ENCODE data around the gene CD48.
"Not testable (repeated sequence)": the region's sequence is repeated elsewhere in the genome, so short reads cannot be mapped to it uniquely, and the experiment has no call there.

Gene CD48

GRCh38 chr1:160712525-160713080, 981 bp upstream of the CD48 start:
- DNase-seq = not testable (repeated sequence)

- no peak for DNase-seq
Observed at GRCh38 chr1:160711276-160711601, 383 bp downstream of the CD48 start.

- no peak for DNase-seq
Observed at GRCh38 chr1:160710517-160711252, 937 bp downstream of the CD48 start.

GRCh38 chr1:160709715-160710114, 1.9 kb downstream of the CD48 start:
- DNase-seq = no peak

GRCh38 chr1:160708801-160709200, 2.8 kb downstream of the CD48 start:
- no peak for DNase-seq

GRCh38 chr1:160708118-160708517, 3.5 kb downstream of the CD48 start:
- no peak for DNase-seq

GRCh38 chr1:160707236-160708064, 4.2 kb downstream of the CD48 start:
- no peak for DNase-seq

GRCh38 chr1:160706526-160707235, 4.9 kb downstream of the CD48 start:
- DNase-seq = no peak

GRCh38 chr1:160705742-160706141, 5.9 kb downstream of the CD48 start:
- DNase-seq = no peak

GRCh38 chr1:160705212-160705621, 6.4 kb downstream of the CD48 start:
- not testable (repeated sequence) for DNase-seq

- no peak for DNase-seq
Observed at GRCh38 chr1:160704250-160704649, 7.4 kb downstream of the CD48 start.

GRCh38 chr1:160702100-160702499, 9.5 kb downstream of the CD48 start:
- no peak for DNase-seq

- not testable (repeated sequence) for DNase-seq
Observed at GRCh38 chr1:160692390-160692789, 19.2 kb downstream of the CD48 start.

- no peak for DNase-seq
Observed at GRCh38 chr1:160685266-160685665, 26.4 kb downstream of the CD48 start.

GRCh38 chr1:160682983-160683865, 28.4 kb downstream of the CD48 start:
- no peak for DNase-seq

- DNase-seq = no peak
Observed at GRCh38 chr1:160681891-160682140, 29.8 kb downstream of the CD48 start.

GRCh38 chr1:160681066-160681890, 30.3 kb downstream of the CD48 start:
- peak; percentile 20 for DNase-seq

- no peak for DNase-seq
Observed at GRCh38 chr1:160680399-160680798, 31.2 kb downstream of the CD48 start.

GRCh38 chr1:160679893-160680292, 31.7 kb downstream of the CD48 start:
- DNase-seq = no peak

GRCh38 chr1:160676869-160677597, 34.6 kb downstream of the CD48 start:
- no peak for DNase-seq
